ENCODE measurements around the gene ORM1. TPM values are rescaled to one million over a fixed set of nuclear protein-coding genes. Genes with fewer than 3 reads are reported as not detected.

The ORM1 gene
- total and polyA plus RNA-seq, 10 of the 15 experiments (the other 5 are each of a cell fraction or from before 2014, with no cell fraction given) = 4.4 TPM; not detected in 9

DNA sequence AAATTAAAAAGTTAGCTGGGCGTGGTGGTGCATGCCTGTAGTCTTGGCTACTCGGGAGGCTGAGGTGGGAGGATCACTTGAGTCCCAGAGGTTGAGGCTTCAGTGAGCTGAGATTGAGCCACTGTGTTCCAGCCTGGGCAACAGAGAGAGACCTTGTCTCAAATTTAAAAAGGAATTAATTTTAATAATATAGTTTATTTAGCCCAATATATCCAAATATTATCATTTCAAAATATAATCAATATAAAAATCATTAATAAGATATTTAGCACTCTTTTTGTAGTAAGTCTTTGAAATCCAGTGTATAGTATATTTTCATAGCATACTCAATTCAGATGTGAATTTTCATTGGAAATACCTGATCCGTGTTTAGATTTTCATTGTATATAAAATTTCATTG is 43.2 kb upstream of the ORM1 start:
- SMC1A ChIA-PET (ENCODE audit: uncharacterized antibody, unreplicated experiment) = interaction anchor here (0.7 to 1.5 kb wide), 2 partner anchors 11 to 174 kb away, joined by 3 to 4 read pairs; no protein-coding TSS in a partner anchor
- no peaks in the 10 kb centered on the region for H3K36me3 ChIP-seq (ENCODE audit: control insufficient read depth in 2 of 2, insufficient read depth in 2 of 2, low read length in 1 of 2)
- no TSS peak for BruUV-seq (replicated peaks)
- no peak for DNase-seq (ENCODE audit: low read depth, low spot score)
- POLR2A ChIA-PET = no interaction called here
- intact Hi-C loops (cut with micrococcal nuclease; ENCODE audit: unreplicated experiment) (no loop called here), in situ Hi-C loops (cut with MboI) (loop anchor here (10.0 to 25.0 kb wide), 2 partner anchors 125 to 192 kb away; partner anchors contain the start of genes AMBP, COL27A1 and KIF12)
- no peaks in the 10 kb centered on the region for H3K79me2 ChIP-seq (ENCODE audit: control insufficient read depth, insufficient read depth, low read length)
- RAD21 ChIA-PET (ENCODE audit: unreplicated experiment) = no interaction called here
- no peak overlapping the region for H2AFZ ChIP-seq (ENCODE audit: control insufficient read depth, low read depth, low read length)
- CTCF ChIA-PET = interaction anchor here (2.9 kb wide), 1 partner anchor 11 kb away, joined by 18 read pairs; no protein-coding TSS in a partner anchor
- WGBS (ENCODE audit: insufficient coverage, insufficient replicate concordance, low lambda C conversion rate, missing lambda C conversion rate) = 18% methylated on average over 3 of the region's 3 CpGs
- no peaks in the 10 kb centered on the region for H3K4me1 ChIP-seq (ENCODE audit: control insufficient read depth, insufficient read depth, low read length)
- no peak overlapping the region for H3K9ac ChIP-seq (ENCODE audit: control insufficient read depth, insufficient read depth, low read length)
- H3K27me3 ChIP-seq (replicated peaks in 1 of 2; ENCODE audit: control insufficient read depth in 2 of 2, insufficient read depth in 2 of 2, low read length in 1 of 2) = peaks cover 0 to 3% of the 10 kb centered on the region in 2 experiments; a peak in 1 of 4 replicates
- no peak overlapping the region for H3K27ac ChIP-seq (ENCODE audit: control insufficient read depth, insufficient read depth)
- no peaks in the 10 kb centered on the region for H4K20me1 ChIP-seq (ENCODE audit: control insufficient read depth, insufficient read depth)
- no peak for FAIRE-seq
- ATAC-seq = no peak
- H3K4me2 ChIP-seq (ENCODE audit: control insufficient read depth, insufficient read depth) = no peak overlapping the region
- no peak overlapping the region for H3K4me3 ChIP-seq
- TF ChIP-seq NKRF (conservative IDR thresholded peaks at IDR 0.05) = no peak
- TF ChIP-seq CBFB (IDR thresholded peaks at IDR 0.05; ENCODE audit: low read depth) = no peak
- TF ChIP-seq, protein P1, sequence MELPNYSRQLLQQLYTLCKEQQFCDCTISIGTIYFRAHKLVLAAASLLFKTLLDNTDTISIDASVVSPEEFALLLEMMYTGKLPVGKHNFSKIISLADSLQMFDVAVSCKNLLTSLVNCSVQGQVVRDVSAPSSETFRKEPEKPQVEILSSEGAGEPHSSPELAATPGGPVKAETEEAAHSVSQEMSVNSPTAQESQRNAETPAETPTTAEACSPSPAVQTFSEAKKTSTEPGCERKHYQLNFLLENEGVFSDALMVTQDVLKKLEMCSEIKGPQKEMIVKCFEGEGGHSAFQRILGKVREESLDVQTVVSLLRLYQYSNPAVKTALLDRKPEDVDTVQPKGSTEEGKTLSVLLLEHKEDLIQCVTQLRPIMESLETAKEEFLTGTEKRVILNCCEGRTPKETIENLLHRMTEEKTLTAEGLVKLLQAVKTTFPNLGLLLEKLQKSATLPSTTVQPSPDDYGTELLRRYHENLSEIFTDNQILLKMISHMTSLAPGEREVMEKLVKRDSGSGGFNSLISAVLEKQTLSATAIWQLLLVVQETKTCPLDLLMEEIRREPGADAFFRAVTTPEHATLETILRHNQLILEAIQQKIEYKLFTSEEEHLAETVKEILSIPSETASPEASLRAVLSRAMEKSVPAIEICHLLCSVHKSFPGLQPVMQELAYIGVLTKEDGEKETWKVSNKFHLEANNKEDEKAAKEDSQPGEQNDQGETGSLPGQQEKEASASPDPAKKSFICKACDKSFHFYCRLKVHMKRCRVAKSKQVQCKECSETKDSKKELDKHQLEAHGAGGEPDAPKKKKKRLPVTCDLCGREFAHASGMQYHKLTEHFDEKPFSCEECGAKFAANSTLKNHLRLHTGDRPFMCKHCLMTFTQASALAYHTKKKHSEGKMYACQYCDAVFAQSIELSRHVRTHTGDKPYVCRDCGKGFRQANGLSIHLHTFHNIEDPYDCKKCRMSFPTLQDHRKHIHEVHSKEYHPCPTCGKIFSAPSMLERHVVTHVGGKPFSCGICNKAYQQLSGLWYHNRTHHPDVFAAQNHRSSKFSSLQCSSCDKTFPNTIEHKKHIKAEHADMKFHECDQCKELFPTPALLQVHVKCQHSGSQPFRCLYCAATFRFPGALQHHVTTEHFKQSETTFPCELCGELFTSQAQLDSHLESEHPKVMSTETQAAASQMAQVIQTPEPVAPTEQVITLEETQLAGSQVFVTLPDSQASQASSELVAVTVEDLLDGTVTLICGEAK (IDR thresholded peaks at IDR 0.05; ENCODE audit: borderline replicate concordance) = no peak
- TF ChIP-seq MYB (IDR thresholded peaks at IDR 0.05; ENCODE audit: borderline replicate concordance, low read depth, low read length) = no peak
- TF ChIP-seq BCL11A (IDR thresholded peaks at IDR 0.05; ENCODE audit: low read depth, low read length) = no peak
- no peak for TF ChIP-seq WRNIP1 (IDR thresholded peaks at IDR 0.05; ENCODE audit: borderline replicate concordance, low read depth, low read length)
- no peak for TF ChIP-seq BMI1 (IDR thresholded peaks at IDR 0.05; ENCODE audit: borderline replicate concordance)
- no peak for TF ChIP-seq RBBP5 (conservative IDR thresholded peaks at IDR 0.05)
- no peak for TF ChIP-seq CTCF (IDR thresholded peaks at IDR 0.05 in 2 of 3, conservative IDR thresholded peaks at IDR 0.05 in 1 of 3; ENCODE audit: control insufficient read depth in 2 of 3, extremely low read depth in 1 of 3, insufficient read depth in 1 of 3, low read depth in 3 of 3, low read length in 3 of 3)
- no peak for TF ChIP-seq MTA2 (IDR thresholded peaks at IDR 0.05; ENCODE audit: low read depth)
- no peak for TF ChIP-seq DPF2 (IDR thresholded peaks at IDR 0.05)
- TF ChIP-seq GABPA (IDR thresholded peaks at IDR 0.05; ENCODE audit: low read depth) = no peak
- no peak for TF ChIP-seq TARDBP (IDR thresholded peaks at IDR 0.05; ENCODE audit: borderline replicate concordance)
- no peak for TF ChIP-seq RAD51 (IDR thresholded peaks at IDR 0.05)
- no peak for TF ChIP-seq FOXM1 (IDR thresholded peaks at IDR 0.05; ENCODE audit: low read depth, low read length)
- no peak for TF ChIP-seq ZNF622 (IDR thresholded peaks at IDR 0.05)
- TF ChIP-seq POU2F2 (IDR thresholded peaks at IDR 0.05; ENCODE audit: borderline replicate concordance, low read depth, low read length) = no peak
- no peak for TF ChIP-seq ATF3 (IDR thresholded peaks at IDR 0.05; ENCODE audit: borderline replicate concordance, extremely low read depth, low read depth, low read length)
- H3K9me3 ChIP-seq (replicated peaks; ENCODE audit: control insufficient read depth, insufficient read depth, low read length) = no peaks in the 10 kb centered on the region

Data from GM12878 (cell line).